HepG2 (cell line): ENCODE measurements around the gene SESN2. TPM values are rescaled to one million over a fixed set of nuclear protein-coding genes. Genes with fewer than 3 reads are reported as not detected.

Source experiments
- HCFC1 ChIP-seq: fragments of 150-350 bp; IDR thresholded peaks from 2 replicates; pipeline ENCODE4 v1.6.1; 2014; ENCODE audit warnings: low read depth, low read length
- HMGA1 ChIP-seq: sonication (generic); formaldehyde crosslinking; conservative IDR thresholded peaks from 2 replicates; pipeline ENCODE4 v1.4.0; 2020; ENCODE audit warnings: missing genetic modification reagents
- IRX3 ChIP-seq: sonication (generic); formaldehyde crosslinking; IDR thresholded peaks from 2 replicates; pipeline ENCODE4 v1.8.1; 2023; ENCODE audit warnings: mild to moderate bottlenecking, low read depth, missing genetic modification reagents, borderline replicate concordance
- MAF1 ChIP-seq: sonication (generic); formaldehyde crosslinking; IDR thresholded peaks from 2 replicates; pipeline ENCODE4 v1.5.0; 2020; ENCODE audit warnings: missing genetic modification reagents, borderline replicate concordance
- MED13 ChIP-seq: sonication (generic); formaldehyde crosslinking; IDR thresholded peaks from 2 replicates; pipeline ENCODE4 v1.5.0; 2020; ENCODE audit warnings: missing genetic modification reagents
- MEF2D ChIP-seq: sonication (generic); formaldehyde crosslinking; IDR thresholded peaks from 2 replicates; pipeline ENCODE4 v1.5.1; 2020; ENCODE audit warnings: mild to moderate bottlenecking, missing genetic modification reagents
- MIXL1 ChIP-seq: IDR thresholded peaks from 2 replicates; pipeline ENCODE4 v1.6.1; 2016
- NCOA2 ChIP-seq: sonication (generic); formaldehyde crosslinking; IDR thresholded peaks from 2 replicates; pipeline ENCODE4 v1.8.0; 2022; ENCODE audit warnings: inconsistent platforms
- NONO ChIP-seq, 2 experiments: fragments of 450-650 bp in 1 of 2; sonication (generic) in 1 of 2; formaldehyde crosslinking in 1 of 2; IDR thresholded peaks in 1 of 2; conservative IDR thresholded peaks in 1 of 2; 2 replicates each; pipeline versions ENCODE4 v1.6.1 to v1.8.0; 2017 to 2022; ENCODE audit warnings: mild to moderate bottlenecking in 1 of 2, missing genetic modification reagents in 1 of 2, moderate library complexity in 1 of 2
- SNAI1 ChIP-seq: sonication (generic); formaldehyde crosslinking; IDR thresholded peaks from 2 replicates; pipeline ENCODE4 v1.5.0; 2020; ENCODE audit warnings: mild to moderate bottlenecking, missing genetic modification reagents, borderline replicate concordance
- ZFYVE20 ChIP-seq: sonication (generic); formaldehyde crosslinking; IDR thresholded peaks from 2 replicates; pipeline ENCODE4 v1.8.0; 2023; ENCODE audit warnings: low read depth, mild to moderate bottlenecking, moderate library complexity, missing genetic modification reagents, borderline replicate concordance
- ZNF12 ChIP-seq: sonication (generic); formaldehyde crosslinking; IDR thresholded peaks from 2 replicates; pipeline ENCODE4 v1.5.0; 2020; ENCODE audit warnings: missing genetic modification reagents
- ZNF20 ChIP-seq: sonication (generic); formaldehyde crosslinking; IDR thresholded peaks from 2 replicates; pipeline ENCODE4 v1.4.0; 2020; ENCODE audit warnings: mild to moderate bottlenecking, moderate library complexity, missing genetic modification reagents
- ZNF543 ChIP-seq: sonication (generic); formaldehyde crosslinking; IDR thresholded peaks from 2 replicates; pipeline ENCODE4 v1.4.0; 2020; ENCODE audit warnings: mild to moderate bottlenecking, missing genetic modification reagents
- ZSCAN12 ChIP-seq: sonication (generic); formaldehyde crosslinking; IDR thresholded peaks from 2 replicates; pipeline ENCODE4 v1.9.0; 2021; ENCODE audit warnings: mild to moderate bottlenecking, missing genetic modification reagents
- ZSCAN31 ChIP-seq: sonication (generic); formaldehyde crosslinking; IDR thresholded peaks from 2 replicates; pipeline ENCODE4 v1.5.0; 2020; ENCODE audit warnings: low read depth, mild to moderate bottlenecking, missing genetic modification reagents
- polyA plus RNA-seq, 8 experiments: library from polyadenylated mRNA; depleted of rRNA in 3 of 8; stranded (reverse) in 7 of 8; unstranded in 1 of 8; fragments of >200 nt; fragmentation: Illumina TruSeq in 4 of 8; extraction: Trizol in 4 of 8; gene quantifications; 2 replicates each; pipeline versions ENCODE4 v1.2.1 to v1.2.3, GENCODE V29; 2011 to 2016; ENCODE audit warnings: low read depth in 4 of 8, missing spikeins in 1 of 8, mixed read lengths in 1 of 8; ENCODE audit not compliant: insufficient read depth in 1 of 8
- total RNA-seq, 5 experiments: library from RNA; depleted of rRNA; stranded (reverse); fragments of >200 nt; fragmentation: Illumina TruSeq; extraction: Trizol; gene quantifications; 2 replicates each; pipeline ENCODE4 v1.2.3, GENCODE V29; 2016; ENCODE audit warnings: low read depth in 1 of 5
- TF ChIP-seq, protein P1 (sequence below): sonication (generic); formaldehyde crosslinking; IDR thresholded peaks from 2 replicates; pipeline ENCODE4 v1.4.0; 2020; ENCODE audit warnings: mild to moderate bottlenecking, missing genetic modification reagents
- TF ChIP-seq, protein P2 (sequence below): sonication (generic); IDR thresholded peaks from 2 replicates; pipeline ENCODE4 v1.6.1; 2016; ENCODE audit warnings: low read depth, borderline replicate concordance
- TF ChIP-seq, protein P3 (sequence below): sonication (generic); formaldehyde crosslinking; IDR thresholded peaks from 2 replicates; pipeline ENCODE4 v1.4.0; 2020; ENCODE audit warnings: low read depth, mild to moderate bottlenecking, missing genetic modification reagents
- TF ChIP-seq, protein P4 (sequence below): sonication (generic); formaldehyde crosslinking; IDR thresholded peaks from 2 replicates; pipeline ENCODE4 v1.4.0; 2020; ENCODE audit warnings: missing genetic modification reagents, mild to moderate bottlenecking, borderline replicate concordance

Gene SESN2
- total and polyA plus RNA-seq, 2 of the 13 experiments (the other 11 are each of a cell fraction or from before 2014, with no cell fraction given): 13.2 to 19.1 TPM

DNA sequence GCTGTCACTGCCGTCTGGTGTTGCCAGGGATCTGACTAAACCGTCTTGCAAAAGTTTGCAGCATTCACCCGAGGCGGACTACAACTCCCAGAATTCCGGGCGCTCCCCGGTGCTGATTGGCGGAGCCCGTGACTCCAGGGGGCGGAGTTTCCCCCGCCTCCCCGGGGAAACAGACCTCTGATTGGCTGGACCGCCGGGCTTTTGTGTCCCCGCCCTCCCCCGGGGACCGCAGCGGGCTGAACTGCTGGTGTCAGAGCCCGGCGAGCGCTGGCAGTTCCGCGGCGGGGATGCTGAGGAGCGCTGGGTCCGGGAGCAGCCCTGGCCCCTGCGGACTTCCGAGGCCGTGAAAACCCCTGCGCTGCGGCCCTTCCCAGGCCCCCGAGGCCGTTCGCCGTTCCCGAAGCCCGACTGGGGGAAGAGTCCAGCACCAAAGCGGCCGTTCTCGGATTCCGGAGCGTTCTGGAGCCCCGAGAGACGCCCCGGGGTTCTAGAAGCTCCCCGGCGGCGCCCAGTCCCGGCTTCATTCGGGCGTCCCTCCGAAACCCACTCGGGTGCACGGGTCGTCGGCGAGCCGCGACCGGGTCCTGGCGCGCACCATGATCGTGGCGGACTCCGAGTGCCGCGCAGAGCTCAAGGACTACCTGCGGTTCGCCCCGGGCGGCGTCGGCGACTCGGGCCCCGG, at the start of gene SESN2 (continued):
- TF ChIP-seq, protein P1, sequence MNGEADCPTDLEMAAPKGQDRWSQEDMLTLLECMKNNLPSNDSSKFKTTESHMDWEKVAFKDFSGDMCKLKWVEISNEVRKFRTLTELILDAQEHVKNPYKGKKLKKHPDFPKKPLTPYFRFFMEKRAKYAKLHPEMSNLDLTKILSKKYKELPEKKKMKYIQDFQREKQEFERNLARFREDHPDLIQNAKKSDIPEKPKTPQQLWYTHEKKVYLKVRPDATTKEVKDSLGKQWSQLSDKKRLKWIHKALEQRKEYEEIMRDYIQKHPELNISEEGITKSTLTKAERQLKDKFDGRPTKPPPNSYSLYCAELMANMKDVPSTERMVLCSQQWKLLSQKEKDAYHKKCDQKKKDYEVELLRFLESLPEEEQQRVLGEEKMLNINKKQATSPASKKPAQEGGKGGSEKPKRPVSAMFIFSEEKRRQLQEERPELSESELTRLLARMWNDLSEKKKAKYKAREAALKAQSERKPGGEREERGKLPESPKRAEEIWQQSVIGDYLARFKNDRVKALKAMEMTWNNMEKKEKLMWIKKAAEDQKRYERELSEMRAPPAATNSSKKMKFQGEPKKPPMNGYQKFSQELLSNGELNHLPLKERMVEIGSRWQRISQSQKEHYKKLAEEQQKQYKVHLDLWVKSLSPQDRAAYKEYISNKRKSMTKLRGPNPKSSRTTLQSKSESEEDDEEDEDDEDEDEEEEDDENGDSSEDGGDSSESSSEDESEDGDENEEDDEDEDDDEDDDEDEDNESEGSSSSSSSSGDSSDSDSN (CRISPR knock-in tag): peak; percentile 81
- TF ChIP-seq, protein P2, sequence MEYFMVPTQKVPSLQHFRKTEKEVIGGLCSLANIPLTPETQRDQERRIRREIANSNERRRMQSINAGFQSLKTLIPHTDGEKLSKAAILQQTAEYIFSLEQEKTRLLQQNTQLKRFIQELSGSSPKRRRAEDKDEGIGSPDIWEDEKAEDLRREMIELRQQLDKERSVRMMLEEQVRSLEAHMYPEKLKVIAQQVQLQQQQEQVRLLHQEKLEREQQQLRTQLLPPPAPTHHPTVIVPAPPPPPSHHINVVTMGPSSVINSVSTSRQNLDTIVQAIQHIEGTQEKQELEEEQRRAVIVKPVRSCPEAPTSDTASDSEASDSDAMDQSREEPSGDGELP: peak; percentile 26; the same call in 1 of the 2 replicates
- TF ChIP-seq HMGA1 (CRISPR knock-in tag): no peak
- TF ChIP-seq MEF2D: no peak
- TF ChIP-seq ZNF20 (CRISPR knock-in tag): 0 out of 2 replicates have a peak, but pooled peaks have one; percentile 28
- TF ChIP-seq ZSCAN31 (CRISPR knock-in tag): peak; percentile 90
- no peak for TF ChIP-seq MIXL1 (CRISPR knock-in tag)
- no peak for TF ChIP-seq MED13 (CRISPR knock-in tag)
- peak; percentile 84 for TF ChIP-seq HCFC1
- no peak for TF ChIP-seq NCOA2 (CRISPR knock-in tag)
- no peak for TF ChIP-seq ZFYVE20 (CRISPR knock-in tag)
- no peak for TF ChIP-seq ZNF12 (CRISPR knock-in tag)
- TF ChIP-seq, protein P3, sequence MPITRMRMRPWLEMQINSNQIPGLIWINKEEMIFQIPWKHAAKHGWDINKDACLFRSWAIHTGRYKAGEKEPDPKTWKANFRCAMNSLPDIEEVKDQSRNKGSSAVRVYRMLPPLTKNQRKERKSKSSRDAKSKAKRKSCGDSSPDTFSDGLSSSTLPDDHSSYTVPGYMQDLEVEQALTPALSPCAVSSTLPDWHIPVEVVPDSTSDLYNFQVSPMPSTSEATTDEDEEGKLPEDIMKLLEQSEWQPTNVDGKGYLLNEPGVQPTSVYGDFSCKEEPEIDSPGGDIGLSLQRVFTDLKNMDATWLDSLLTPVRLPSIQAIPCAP (CRISPR knock-in tag): no peak
- TF ChIP-seq ZSCAN12: no peak
- no peak for TF ChIP-seq IRX3
- TF ChIP-seq SNAI1 (CRISPR knock-in tag): no peak; the same call in 1 of the 2 replicates
- no peak for TF ChIP-seq NONO (IDR thresholded peaks at IDR 0.05)
- TF ChIP-seq NONO (CRISPR knock-in tag; conservative IDR thresholded peaks at IDR 0.05): 0 out of 2 replicates have a peak, but pooled peaks have one; percentile 63
- 0 out of 2 replicates have a peak, but pooled peaks have one; percentile 25 for TF ChIP-seq ZNF543 (CRISPR knock-in tag)
- TF ChIP-seq MAF1 (CRISPR knock-in tag): no peak
- TF ChIP-seq, protein P4, sequence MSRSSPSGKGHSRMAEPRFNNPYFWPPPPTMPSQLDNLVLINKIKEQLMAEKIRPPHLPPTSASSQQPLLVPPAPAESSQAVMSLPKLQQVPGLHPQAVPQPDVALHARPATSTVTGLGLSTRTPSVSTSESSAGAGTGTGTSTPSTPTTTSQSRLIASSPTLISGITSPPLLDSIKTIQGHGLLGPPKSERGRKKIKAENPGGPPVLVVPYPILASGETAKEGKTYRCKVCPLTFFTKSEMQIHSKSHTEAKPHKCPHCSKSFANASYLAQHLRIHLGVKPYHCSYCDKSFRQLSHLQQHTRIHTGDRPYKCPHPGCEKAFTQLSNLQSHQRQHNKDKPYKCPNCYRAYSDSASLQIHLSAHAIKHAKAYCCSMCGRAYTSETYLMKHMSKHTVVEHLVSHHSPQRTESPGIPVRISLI: no peak
